ENCODE results near the gene BCL2L11. TPM values are rescaled to one million over a fixed set of nuclear protein-coding genes. Genes with fewer than 3 reads are reported as not detected.
A peak's percentile ranks its signal among the peaks of the same experiment; 100 is the strongest.

BCL2L11 gene
- total RNA-seq, 4 donors from 2014 or later: 4.8 to 18.8 (median 13.7) TPM

DNA sequence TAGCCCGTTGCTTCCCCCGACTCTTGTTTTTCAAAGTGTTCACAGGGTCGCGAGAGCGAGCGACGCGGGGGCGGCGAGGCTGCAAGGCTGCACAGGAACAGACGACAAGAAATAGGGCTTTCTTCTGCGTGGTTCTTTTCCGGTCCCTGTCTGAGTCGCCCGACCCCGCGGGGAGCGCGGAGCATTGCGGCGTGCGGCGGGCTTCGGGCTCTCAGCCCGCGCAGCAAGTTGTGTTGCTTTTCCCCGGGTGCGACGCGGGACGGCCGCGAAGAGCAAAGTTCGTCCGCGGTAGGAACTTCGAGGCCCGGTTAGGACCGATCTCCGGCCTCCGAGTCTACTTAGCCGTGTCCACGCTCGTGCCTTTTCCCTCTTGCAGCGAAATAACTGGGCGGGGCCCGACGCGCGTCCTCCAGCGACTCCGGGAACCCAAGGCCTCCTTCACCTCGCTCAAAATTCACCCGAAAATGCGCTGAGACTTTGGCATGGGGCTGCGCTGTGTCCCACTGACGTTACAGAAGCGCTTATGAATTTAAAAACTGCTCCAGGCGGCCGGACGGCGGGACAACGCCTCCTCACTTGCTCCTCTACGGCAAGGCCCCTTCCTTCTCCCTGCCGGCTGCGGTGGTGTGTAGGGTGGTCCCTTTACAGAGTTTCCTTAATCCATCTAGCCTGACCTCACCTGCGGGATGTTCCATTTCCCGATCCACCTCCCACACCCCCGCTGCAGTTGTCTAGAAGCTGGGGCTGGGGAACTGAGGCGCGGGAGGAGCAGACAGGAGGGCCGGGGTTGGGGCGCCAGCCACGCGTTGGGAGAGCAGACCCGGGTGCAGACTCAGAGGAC lies 1.5 kb upstream of the BCL2L11 start:
- ATAC-seq: no peak
- Histone ChIP-seq H3K27me3 (peaks cover 0 to 5% (median 0%) of the 10 kb centered on the region in 3 donors), H3K36me3 (peaks cover 0 to 6% of the 10 kb centered on the region in 2 donors), H3K4me3 (peak overlapping the region; percentile 53 to 98 (median 82)), H3K27ac (peak overlapping the region in 3 of 4 donors; percentile 1 to 51 (median 3)), H3K9me3 (no peaks in the 10 kb centered on the region), H3K4me1 (peaks cover 26 to 29% of the 10 kb centered on the region in 2 donors)
- intact Hi-C loops (cut with DNase I; ENCODE audit: low total_unique reads) (no loop called here), in situ Hi-C loops (cut with MboI; ENCODE audit: low sequenced_read_pairs in 4 of 4) (loop anchor here (10.0 to 25.0 kb wide), 3 partner anchors 568 to 593 kb away; no protein-coding TSS in a partner anchor)
- no peak for DNase-seq
- TF ChIP-seq, protein P1, sequence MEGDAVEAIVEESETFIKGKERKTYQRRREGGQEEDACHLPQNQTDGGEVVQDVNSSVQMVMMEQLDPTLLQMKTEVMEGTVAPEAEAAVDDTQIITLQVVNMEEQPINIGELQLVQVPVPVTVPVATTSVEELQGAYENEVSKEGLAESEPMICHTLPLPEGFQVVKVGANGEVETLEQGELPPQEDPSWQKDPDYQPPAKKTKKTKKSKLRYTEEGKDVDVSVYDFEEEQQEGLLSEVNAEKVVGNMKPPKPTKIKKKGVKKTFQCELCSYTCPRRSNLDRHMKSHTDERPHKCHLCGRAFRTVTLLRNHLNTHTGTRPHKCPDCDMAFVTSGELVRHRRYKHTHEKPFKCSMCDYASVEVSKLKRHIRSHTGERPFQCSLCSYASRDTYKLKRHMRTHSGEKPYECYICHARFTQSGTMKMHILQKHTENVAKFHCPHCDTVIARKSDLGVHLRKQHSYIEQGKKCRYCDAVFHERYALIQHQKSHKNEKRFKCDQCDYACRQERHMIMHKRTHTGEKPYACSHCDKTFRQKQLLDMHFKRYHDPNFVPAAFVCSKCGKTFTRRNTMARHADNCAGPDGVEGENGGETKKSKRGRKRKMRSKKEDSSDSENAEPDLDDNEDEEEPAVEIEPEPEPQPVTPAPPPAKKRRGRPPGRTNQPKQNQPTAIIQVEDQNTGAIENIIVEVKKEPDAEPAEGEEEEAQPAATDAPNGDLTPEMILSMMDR (IDR thresholded peaks at IDR 0.05 in 4 of 5, conservative IDR thresholded peaks at IDR 0.05 in 1 of 5): no peak
- TF ChIP-seq POLR2A (IDR thresholded peaks at IDR 0.05): no peak

DNA sequence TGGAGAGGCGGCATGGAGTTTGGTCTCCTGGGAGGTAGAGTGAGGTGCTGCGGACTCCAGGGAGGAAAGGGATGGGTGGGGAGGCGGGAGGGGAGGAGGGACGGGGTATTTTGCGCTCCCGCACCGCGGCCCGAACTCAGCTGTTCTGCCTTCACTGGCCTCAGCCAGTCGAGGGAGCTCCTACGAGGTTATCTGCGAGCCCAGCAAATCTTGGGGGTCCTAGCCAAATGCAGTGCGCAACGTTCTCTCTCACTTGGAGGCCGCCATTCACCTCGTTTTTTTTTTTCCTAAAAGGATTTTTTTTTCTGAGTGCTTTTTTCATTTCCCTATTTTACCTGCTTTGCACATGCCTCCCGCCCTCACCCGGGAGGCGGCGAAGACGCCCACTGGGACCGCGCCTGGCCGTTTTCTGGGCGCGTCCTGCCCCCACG lies 877 bp upstream of the BCL2L11 start:
- Histone ChIP-seq H3K4me3 (peak overlapping the region; percentile 59 to 98 (median 82)), H3K27me3 (peaks cover 0 to 5% (median 0%) of the 10 kb centered on the region in 3 donors), H3K27ac (peak overlapping the region; percentile 77 to 99 (median 90)), H3K9me3 (no peaks in the 10 kb centered on the region), H3K4me1 (peaks cover 26 to 34% of the 10 kb centered on the region in 2 donors), H3K36me3 (peaks cover 0 to 11% of the 10 kb centered on the region in 2 donors)
- DNase-seq (no peak), ATAC-seq (no peak)
- no peak for TF ChIP-seq POLR2A (IDR thresholded peaks at IDR 0.05)
- TF ChIP-seq, protein P1 (IDR thresholded peaks at IDR 0.05 in 4 of 5, conservative IDR thresholded peaks at IDR 0.05 in 1 of 5): no peak
- intact Hi-C loops (cut with DNase I; ENCODE audit: low total_unique reads) (loop anchor here (1.0 to 10.0 kb wide), 4 partner anchors 19 to 585 kb away; no protein-coding TSS in a partner anchor), in situ Hi-C loops (cut with MboI; ENCODE audit: low sequenced_read_pairs in 4 of 4) (loop anchor here (10.0 to 25.0 kb wide), 3 partner anchors 567 to 592 kb away; no protein-coding TSS in a partner anchor)

DNA sequence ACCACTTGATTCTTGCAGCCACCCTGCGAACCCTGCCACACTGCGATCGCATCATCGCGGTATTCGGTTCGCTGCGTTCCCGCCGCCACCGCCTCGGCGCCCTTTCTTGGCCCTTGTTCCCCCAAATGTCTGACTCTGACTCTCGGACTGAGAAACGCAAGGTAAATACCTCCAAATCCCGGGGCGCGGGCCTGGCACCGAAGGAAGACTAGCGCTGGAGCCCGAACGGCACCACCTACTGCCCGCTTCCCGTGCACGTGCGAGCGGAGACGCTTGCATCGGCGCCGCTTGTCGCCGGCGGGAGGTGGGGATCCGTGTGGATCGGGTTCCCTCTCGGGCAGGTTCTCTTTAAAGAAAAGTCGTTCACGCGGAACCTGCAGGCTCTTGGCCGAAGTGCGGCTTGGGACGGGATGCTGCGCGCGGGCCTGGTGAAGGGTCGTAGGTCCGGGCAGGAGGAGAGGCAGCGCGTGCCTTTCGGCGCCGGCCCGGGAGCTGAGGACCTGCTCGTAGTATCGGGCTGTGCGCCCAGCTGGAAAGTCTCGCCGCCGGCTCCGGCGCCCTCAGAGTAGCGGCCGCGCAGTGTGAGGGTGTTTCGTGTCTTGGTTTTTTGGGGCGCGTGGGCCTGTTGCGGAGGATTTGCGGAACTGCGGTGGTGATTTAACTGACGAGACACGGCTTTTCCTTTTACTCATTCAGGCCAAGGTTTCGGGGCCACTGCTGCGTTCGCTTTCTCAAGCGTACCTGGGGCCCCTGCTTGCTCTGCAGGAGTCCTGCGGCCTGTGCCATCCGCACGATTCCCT lies 514 bp downstream of the BCL2L11 start:
- Histone ChIP-seq H3K4me1 (peaks cover 32 to 35% of the 10 kb centered on the region in 2 donors), H3K4me3 (peak overlapping the region; percentile 62 to 98 (median 82)), H3K27ac (peak overlapping the region; percentile 91 to 99 (median 94)), H3K27me3 (peaks cover 0 to 4% (median 0%) of the 10 kb centered on the region in 3 donors), H3K9me3 (no peaks in the 10 kb centered on the region), H3K36me3 (peaks cover 0 to 22% of the 10 kb centered on the region in 2 donors)
- intact Hi-C loops (cut with DNase I; ENCODE audit: low total_unique reads): loop anchor here (2.0 to 10.0 kb wide), 3 partner anchors 48 to 584 kb away; no protein-coding TSS in a partner anchor
- in situ Hi-C loops (cut with MboI; ENCODE audit: low sequenced_read_pairs in 4 of 4): loop anchor here in 3 of 4 donors (25.0 kb wide), 2 partner anchors 566 to 591 kb away; no protein-coding TSS in a partner anchor
- DNase-seq (peak; percentile 13 to 61), ATAC-seq (peak; percentile 18 to 20)
- TF ChIP-seq, protein P1 (IDR thresholded peaks at IDR 0.05 in 4 of 5, conservative IDR thresholded peaks at IDR 0.05 in 1 of 5): no peak
- TF ChIP-seq POLR2A (IDR thresholded peaks at IDR 0.05): no peak

Data from gastrocnemius medialis (tissue), 4 donors.